BLaER1 treated with 17β-estradiol and CSF1 and Interleukin-3, amounts not matched to agents 10 nM and 100 nM (cell line): ENCODE data around the gene FAM50A.
A peak's percentile ranks its signal among the peaks of the same experiment; 100 is the strongest.

ENCODE experiments used
- H3K27ac ChIP-seq, 11 experiments: shearing (Covaris generic); formaldehyde crosslinking; 2 replicates each; pipeline ENCODE4 v1.8.1; 2022
- H3K27me3 ChIP-seq, 11 experiments: shearing (Covaris generic); formaldehyde crosslinking; 2 replicates each; pipeline ENCODE4 v1.8.1; 2022
- H3K36me3 ChIP-seq, 11 experiments: shearing (Covaris generic); formaldehyde crosslinking; 2 replicates each; pipeline ENCODE4 v1.8.1; 2022
- H3K4me1 ChIP-seq, 10 experiments: shearing (Covaris generic); formaldehyde crosslinking; 2 replicates each; pipeline ENCODE4 v1.8.1; 2022
- H3K4me2 ChIP-seq, 11 experiments: shearing (Covaris generic); formaldehyde crosslinking; 2 replicates each; pipeline ENCODE4 v1.8.1; 2022
- H3K4me3 ChIP-seq, 10 experiments: shearing (Covaris generic); formaldehyde crosslinking; 2 replicates each; pipeline ENCODE4 v1.8.1; 2022
- H3K9ac ChIP-seq, 11 experiments: shearing (Covaris generic); formaldehyde crosslinking; 2 replicates each; pipeline ENCODE4 v1.8.1; 2022
- H3K9me3 ChIP-seq, 11 experiments: shearing (Covaris generic); formaldehyde crosslinking; replicated peaks in 1 of 11; 2 replicates each; pipeline ENCODE4 v1.8.1; 2022
- H4K20me1 ChIP-seq, 11 experiments: shearing (Covaris generic); formaldehyde crosslinking; 2 replicates each; pipeline ENCODE4 v1.8.1; 2022
- Cebpa-rat ChIP-seq, 11 experiments: shearing (Covaris generic); IDR thresholded peaks; 2 replicates each; pipeline ENCODE4 v1.8.1; 2022

FAM50A gene

DNA sequence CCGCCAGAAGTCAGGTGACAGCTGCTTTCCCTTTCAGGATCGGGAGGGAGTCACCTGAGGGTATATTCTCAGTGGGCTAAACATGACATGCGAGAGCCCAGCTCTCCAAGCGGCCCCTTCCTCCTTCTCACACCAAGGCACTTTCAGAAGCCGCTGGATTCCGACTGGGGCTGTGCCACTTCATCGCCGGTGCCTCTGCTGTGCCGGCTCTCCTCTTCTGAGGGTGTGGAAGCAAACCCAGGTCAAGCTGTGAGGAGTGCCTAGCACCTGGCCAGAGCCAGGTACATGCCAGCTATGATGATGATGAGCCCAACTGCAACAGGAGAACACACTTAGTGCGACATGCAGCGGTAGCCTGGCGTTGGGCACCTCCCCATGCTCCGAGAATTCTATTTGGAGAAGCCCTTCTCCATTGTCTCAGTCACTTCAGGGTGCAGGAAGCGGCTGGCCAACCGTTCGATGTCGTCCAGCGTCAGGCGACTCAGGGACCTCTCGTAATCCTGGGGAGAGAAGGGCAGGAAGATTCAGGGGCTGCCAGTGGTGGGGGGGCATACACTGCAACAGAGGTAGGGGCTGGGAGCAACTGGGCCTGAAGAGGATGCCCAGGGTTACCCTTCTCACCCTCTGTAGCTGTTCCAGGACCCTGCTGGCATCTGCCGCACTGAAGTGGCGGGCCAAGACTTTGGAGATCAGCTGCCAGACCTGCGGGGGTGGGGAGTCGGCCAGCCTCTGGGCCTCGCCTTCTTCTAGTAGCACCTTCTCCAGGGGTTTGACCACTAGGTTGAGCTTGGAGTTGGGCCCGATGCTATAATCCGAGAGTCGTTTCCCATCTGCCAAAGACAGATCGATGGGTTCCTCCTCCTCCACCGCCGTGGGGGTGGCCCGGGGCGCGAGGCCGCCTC lies 41.5 kb downstream of the FAM50A start:
- TF ChIP-seq Cebpa-rat (IDR thresholded peaks at IDR 0.05), result no peak
- H3K9me3 ChIP-seq, result peaks cover 0 to 47% (median 31%) of the 10 kb centered on the region in 11 experiments; a peak in 15 of 22 replicates
- H3K27ac ChIP-seq, result peak overlapping the region in 10 of 11 experiments; percentile 46 to 88 (median 82); a peak in 20 of 22 replicates
- H3K4me2 ChIP-seq, result peak overlapping the region; percentile 70 to 89 (median 81)
- peaks cover 0 to 31% (median 16%) of the 10 kb centered on the region in 11 experiments; a peak in 14 of 22 replicates for H3K36me3 ChIP-seq
- peak overlapping the region; percentile 71 to 84 (median 77) for H3K4me3 ChIP-seq
- peaks cover 0 to 43% (median 14%) of the 10 kb centered on the region in 11 experiments; a peak in 11 of 22 replicates for H4K20me1 ChIP-seq
- H3K9ac ChIP-seq, result peak overlapping the region; percentile 73 to 91 (median 84)
- peaks cover 54 to 71% (median 64%) of the 10 kb centered on the region in 10 experiments for H3K4me1 ChIP-seq
- H3K27me3 ChIP-seq, result peaks cover 38 to 54% (median 45%) of the 10 kb centered on the region in 11 experiments

GRCh38 chrX:154486052-154486395 lies 42.1 kb downstream of the FAM50A start:
- H3K9ac ChIP-seq, result peak overlapping the region; percentile 73 to 91 (median 84)
- H3K4me3 ChIP-seq, result peak overlapping the region; percentile 71 to 84 (median 77)
- H3K4me1 ChIP-seq, result peaks cover 53 to 68% (median 63%) of the 10 kb centered on the region in 10 experiments

DNA sequence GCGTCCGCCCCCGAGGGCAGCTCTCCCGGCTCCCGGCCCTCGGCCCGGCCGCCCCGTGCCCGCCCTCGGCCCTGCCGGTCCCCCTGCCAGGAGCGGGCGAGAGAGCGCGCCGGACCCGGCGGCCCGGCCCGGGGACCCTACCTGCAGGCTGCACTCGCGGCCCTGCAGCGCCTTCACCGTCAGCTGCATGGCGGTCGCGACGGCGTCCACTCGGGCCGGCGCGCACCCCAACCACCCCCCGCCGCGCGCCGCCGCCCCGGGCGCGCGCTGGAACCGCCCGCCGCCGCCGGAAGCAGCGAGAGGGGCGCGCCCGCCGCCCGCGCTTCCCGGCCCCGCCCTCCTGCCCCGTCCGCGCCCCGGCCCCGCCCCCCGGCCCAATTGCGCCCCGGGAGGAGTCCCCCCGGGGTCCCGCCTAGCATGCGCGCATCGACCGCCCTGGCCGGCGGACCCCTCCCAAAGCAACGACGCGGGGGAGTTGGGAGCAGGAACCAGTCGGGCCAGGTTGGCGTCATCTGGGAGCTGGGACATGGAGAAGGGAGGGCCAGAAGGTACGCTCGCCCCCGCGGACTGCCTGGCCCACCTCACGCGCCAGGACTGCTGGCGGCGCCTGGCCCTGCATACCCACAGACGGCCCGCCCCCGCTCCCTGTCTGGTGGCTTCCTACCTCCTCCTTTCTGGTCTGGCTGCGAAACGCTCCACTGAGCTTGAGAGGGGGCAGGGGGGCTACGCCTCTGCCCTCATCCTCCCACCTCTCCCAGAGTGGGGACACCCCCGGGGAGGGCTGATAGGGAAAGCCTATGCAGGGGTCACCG lies 42.7 kb downstream of the FAM50A start, which contains the start of gene UBL4A:
Gene UBL4A, minus strand, starts transcription at position 220 of the 812 bp plus-strand sequence. Its CDS starts 31 bp downstream, at position 189.
- peaks cover 0 to 43% (median 14%) of the 10 kb centered on the region in 11 experiments; a peak in 11 of 22 replicates for H4K20me1 ChIP-seq
- H3K27ac ChIP-seq, result peak within 1 kb of the TSS; percentile 44 to 88 (median 82)
- H3K9ac ChIP-seq, result peak within 1 kb of the TSS; percentile 73 to 91 (median 84)
- peaks cover 0 to 31% (median 16%) of the 10 kb centered on the region in 11 experiments; a peak in 14 of 22 replicates for H3K36me3 ChIP-seq
- H3K4me3 ChIP-seq, result peak within 1 kb of the TSS; percentile 71 to 84 (median 77)
- H3K4me2 ChIP-seq, result peak within 1 kb of the TSS; percentile 75 to 89 (median 81)
- peaks cover 26 to 42% (median 38%) of the 10 kb centered on the region in 11 experiments for H3K27me3 ChIP-seq
- peaks cover 51 to 73% (median 68%) of the 10 kb centered on the region in 10 experiments for H3K4me1 ChIP-seq
- H3K9me3 ChIP-seq, result peaks cover 0 to 56% (median 31%) of the 10 kb centered on the region in 11 experiments; a peak in 15 of 22 replicates
- TF ChIP-seq Cebpa-rat (IDR thresholded peaks at IDR 0.05), result no peak

More at GRCh38 chrX:154486052-154486395, 42.1 kb downstream of the FAM50A start:
- Histone ChIP-seq H3K27me3 (peaks cover 32 to 48% (median 38%) of the 10 kb centered on the region in 11 experiments), H4K20me1 (peaks cover 0 to 43% (median 14%) of the 10 kb centered on the region in 11 experiments; a peak in 11 of 22 replicates), H3K4me2 (peak overlapping the region; percentile 70 to 89 (median 81)), H3K36me3 (peaks cover 0 to 31% (median 16%) of the 10 kb centered on the region in 11 experiments; a peak in 14 of 22 replicates), H3K27ac (peak overlapping the region; percentile 44 to 88 (median 82)), H3K9me3 (peaks cover 0 to 50% (median 31%) of the 10 kb centered on the region in 11 experiments; a peak in 15 of 22 replicates)
- no peak for TF ChIP-seq Cebpa-rat (IDR thresholded peaks at IDR 0.05)

- peak overlapping the region in 2 of 11 experiments; percentile 62 to 86; a peak in 6 of 22 replicates for H3K27ac ChIP-seq
- peaks cover 0 to 31% (median 16%) of the 10 kb centered on the region in 11 experiments; a peak in 14 of 22 replicates for H3K36me3 ChIP-seq
- TF ChIP-seq Cebpa-rat (IDR thresholded peaks at IDR 0.05), result no peak
- H3K27me3 ChIP-seq, result peaks cover 16 to 41% (median 34%) of the 10 kb centered on the region in 11 experiments; a peak in 21 of 22 replicates
- H4K20me1 ChIP-seq, result peaks cover 0 to 41% (median 14%) of the 10 kb centered on the region in 11 experiments; a peak in 11 of 22 replicates
- peak overlapping the region in 4 of 11 experiments; percentile 84 to 91 (median 87); a peak in 4 of 22 replicates for H3K9ac ChIP-seq
- H3K4me2 ChIP-seq, result peak overlapping the region; percentile 63 to 89 (median 76); a peak in 20 of 22 replicates
- peak overlapping the region in 2 of 10 experiments; percentile 80 to 81; a peak in 2 of 20 replicates for H3K4me3 ChIP-seq
- peaks cover 48 to 67% (median 60%) of the 10 kb centered on the region in 10 experiments for H3K4me1 ChIP-seq
- peaks cover 0 to 58% (median 31%) of the 10 kb centered on the region in 11 experiments; a peak in 15 of 22 replicates for H3K9me3 ChIP-seq
Observed at GRCh38 chrX:154487518-154488290, 43.8 kb downstream of the FAM50A start.

DNA sequence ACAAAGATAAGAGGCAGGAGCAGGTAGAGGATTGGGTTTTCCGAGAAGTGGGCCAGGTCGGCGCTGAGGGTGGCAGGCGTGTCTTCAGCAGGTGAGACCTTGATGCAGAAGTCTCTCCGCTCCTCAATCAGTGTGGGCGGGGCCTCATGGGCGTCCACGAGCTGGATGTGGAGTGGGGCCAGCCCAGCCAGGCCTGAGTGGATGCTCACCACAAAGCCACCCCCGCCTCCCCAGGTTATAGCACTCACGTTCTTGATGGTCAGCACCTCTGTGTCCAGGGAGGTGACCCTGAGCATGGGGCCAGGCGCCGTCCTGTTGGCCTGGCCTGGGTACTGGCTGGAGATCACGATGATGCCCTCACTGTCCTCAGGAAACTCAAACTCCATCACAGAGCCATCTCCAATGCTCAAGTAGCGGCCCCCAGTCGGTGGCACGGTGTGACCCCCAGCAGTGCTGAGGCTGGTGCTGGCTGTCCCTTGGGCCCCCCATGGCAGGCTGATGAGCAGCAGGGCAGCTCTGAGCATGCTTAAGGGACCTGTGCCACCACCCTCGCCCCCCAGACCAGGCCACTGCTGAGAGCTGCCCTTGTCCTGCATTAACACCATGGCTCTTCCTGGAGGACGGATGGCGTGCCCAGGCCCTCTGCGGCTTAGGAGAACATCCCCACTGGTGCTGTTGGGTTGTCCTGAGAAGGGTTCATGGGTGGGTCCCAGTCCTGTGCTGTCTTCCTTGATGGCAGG lies 44.6 kb downstream of the FAM50A start:
- Histone ChIP-seq H3K36me3 (peaks cover 0 to 30% (median 16%) of the 10 kb centered on the region in 11 experiments; a peak in 14 of 22 replicates), H3K9ac (peak overlapping the region in 2 of 11 experiments; percentile 84 to 86; a peak in 1 of 22 replicates), H3K9me3 (peaks cover 0 to 58% (median 31%) of the 10 kb centered on the region in 11 experiments; a peak in 15 of 22 replicates), H3K4me1 (peaks cover 40 to 59% (median 52%) of the 10 kb centered on the region in 10 experiments), H4K20me1 (peaks cover 0 to 33% (median 11%) of the 10 kb centered on the region in 11 experiments; a peak in 11 of 22 replicates), H3K4me3 (peak overlapping the region in 1 of 10 experiments; percentile 75; a peak in 1 of 20 replicates), H3K27ac (no peak overlapping the region), H3K4me2 (peak overlapping the region in 10 of 11 experiments; percentile 77 to 89 (median 82); a peak in 17 of 22 replicates), H3K27me3 (peaks cover 15 to 41% (median 30%) of the 10 kb centered on the region in 11 experiments; a peak in 19 of 22 replicates)
- TF ChIP-seq Cebpa-rat (IDR thresholded peaks at IDR 0.05), result no peak

DNA sequence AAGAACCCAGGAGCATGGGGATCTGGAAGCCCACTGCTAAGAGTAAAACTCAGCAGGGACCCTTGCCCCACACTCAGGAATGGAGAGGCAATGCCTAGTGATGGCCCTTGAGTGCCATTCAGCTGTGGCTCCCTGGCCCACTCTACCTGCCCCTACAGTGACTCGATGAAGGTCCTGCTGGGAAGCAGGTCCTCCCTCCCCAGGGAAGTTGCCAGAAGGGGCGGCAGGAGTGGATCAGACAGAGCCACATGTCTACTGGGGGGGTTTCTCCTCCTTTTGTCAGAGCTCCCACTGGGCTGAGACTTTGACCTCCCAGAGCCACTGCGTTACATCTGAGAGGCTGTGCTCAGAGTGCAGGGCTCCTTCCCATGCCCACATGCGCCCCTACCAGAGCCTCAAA lies 45.2 kb downstream of the FAM50A start:
- peaks cover 0 to 27% (median 9%) of the 10 kb centered on the region in 11 experiments; a peak in 9 of 22 replicates for H4K20me1 ChIP-seq
- H3K4me3 ChIP-seq, result peak overlapping the region in 8 of 10 experiments; percentile 70 to 81 (median 74); a peak in 13 of 20 replicates
- TF ChIP-seq Cebpa-rat (IDR thresholded peaks at IDR 0.05), result no peak
- peak overlapping the region; percentile 77 to 89 (median 84) for H3K4me2 ChIP-seq
- peaks cover 0 to 24% (median 11%) of the 10 kb centered on the region in 11 experiments; a peak in 14 of 22 replicates for H3K36me3 ChIP-seq
- H3K9ac ChIP-seq, result peak overlapping the region in 10 of 11 experiments; percentile 79 to 88 (median 84); a peak in 17 of 22 replicates
- H3K27ac ChIP-seq, result no peak overlapping the region; a peak in 1 of 22 replicates
- peaks cover 0 to 58% (median 31%) of the 10 kb centered on the region in 11 experiments; a peak in 15 of 22 replicates for H3K9me3 ChIP-seq
- peaks cover 13 to 40% (median 26%) of the 10 kb centered on the region in 11 experiments; a peak in 20 of 22 replicates for H3K27me3 ChIP-seq
- peaks cover 33 to 52% (median 45%) of the 10 kb centered on the region in 10 experiments for H3K4me1 ChIP-seq
